ENCODE results near the gene POU2F1.

- TF ChIP-seq CTCF (IDR thresholded peaks at IDR 0.05) (no peak), POLR2A (IDR thresholded peaks at IDR 0.05) (no peak)
Measured at GRCh38 chr1:167418391-167418790, 197.7 kb downstream of the POU2F1 start.

Measured in Peyer's patch (tissue), 4 donors.